Karpas-422 (cell line): ENCODE data around the gene EP400. TPM values are rescaled to one million over a fixed set of nuclear protein-coding genes. Genes with fewer than 3 reads are reported as not detected.

ENCODE experiments used
- DNase-seq: peaks from one replicate; pipeline ENCODE4 v3.0.0-alpha.2; 2015
- H2AFZ ChIP-seq: fragments of 200-600 bp; sonication (generic); 2 replicates; pipeline ENCODE4 v1.6.1; 2014; ENCODE audit warnings: antibody characterized with exemption, low read length, mixed read lengths
- H3K27ac ChIP-seq: fragments of 200-600 bp; sonication (generic); 2 replicates; pipeline ENCODE4 v1.5.1; 2014; ENCODE audit warnings: mild to moderate bottlenecking, low read length, moderate library complexity
- H3K27me3 ChIP-seq: fragments of 200-600 bp; sonication (generic); 2 replicates; pipeline ENCODE4 v1.6.1; 2014; ENCODE audit warnings: low read length, mixed read lengths
- H3K36me3 ChIP-seq: fragments of 200-600 bp; sonication (generic); 2 replicates; pipeline ENCODE4 v1.6.1; 2014; ENCODE audit warnings: low read length, mixed read lengths; ENCODE audit not compliant: insufficient read depth
- H3K4me1 ChIP-seq: fragments of 200-600 bp; sonication (generic); 2 replicates; pipeline ENCODE4 v1.6.1; 2014; ENCODE audit warnings: mild to moderate bottlenecking, low read length, mixed read lengths
- H3K4me2 ChIP-seq: fragments of 200-600 bp; sonication (generic); 2 replicates; pipeline ENCODE4 v1.6.1; 2014; ENCODE audit warnings: low read length, low read depth, mild to moderate bottlenecking; ENCODE audit not compliant: poor library complexity, severe bottlenecking
- H3K4me3 ChIP-seq: fragments of 200-600 bp; sonication (generic); 2 replicates; pipeline ENCODE4 v1.5.1; 2014; ENCODE audit warnings: mild to moderate bottlenecking, antibody characterized with exemption, low read length, mixed read lengths
- H3K79me2 ChIP-seq: fragments of 200-600 bp; sonication (generic); 2 replicates; pipeline ENCODE4 v1.6.1; 2014; ENCODE audit warnings: mild to moderate bottlenecking, low read length, mixed read lengths
- H3K9ac ChIP-seq: fragments of 200-600 bp; sonication (generic); 2 replicates; pipeline ENCODE4 v1.6.0; 2014; ENCODE audit warnings: low read length
- H3K9me2 ChIP-seq: fragments of 200-600 bp; sonication (generic), shearing (Covaris generic); replicated peaks from 2 replicates; pipeline ENCODE4 v1.6.0; 2014; ENCODE audit warnings: mild to moderate bottlenecking, low read length, moderate library complexity; ENCODE audit not compliant: insufficient read depth
- H3K9me3 ChIP-seq: fragments of 300-700, 200-600 bp; sonication (generic); 2 replicates; pipeline ENCODE4 v1.6.1; 2014; ENCODE audit warnings: low read length, mixed read lengths
- H4K20me1 ChIP-seq: fragments of 200-600 bp; sonication (generic); 2 replicates; pipeline ENCODE4 v1.6.1; 2014; ENCODE audit warnings: mild to moderate bottlenecking, antibody characterized with exemption, low read length, low read depth; ENCODE audit not compliant: insufficient read depth
- total RNA-seq: library from RNA; depleted of rRNA; stranded (reverse); fragments of >200 nt; shearing (Covaris generic); gene quantifications from 2 replicates; pipeline ENCODE4 v1.2.3, GENCODE V29; 2014; ENCODE audit warnings: low replicate concordance

The EP400 gene
- total RNA-seq, 1 experiment from 2014 or later, result 13.7 TPM

GRCh38 chr12:132004946-132005345 is 55.2 kb downstream of the EP400 start:
- H4K20me1 ChIP-seq, result no peaks in the 10 kb centered on the region
- H3K27me3 ChIP-seq, result no peaks in the 10 kb centered on the region
- no peaks in the 10 kb centered on the region for H3K4me1 ChIP-seq
- no peaks in the 10 kb centered on the region for H3K9me3 ChIP-seq
- H3K4me2 ChIP-seq, result no peak overlapping the region
- no peak overlapping the region for H3K9ac ChIP-seq
- H3K36me3 ChIP-seq, result peaks cover 9% of the 10 kb centered on the region; the same call in 1 of the 2 replicates
- no peak overlapping the region for H2AFZ ChIP-seq
- no peak overlapping the region for H3K27ac ChIP-seq
- peaks cover 3% of the 10 kb centered on the region; the same call in 1 of the 2 replicates for H3K79me2 ChIP-seq
- H3K9me2 ChIP-seq, result no peaks in the 10 kb centered on the region
- H3K4me3 ChIP-seq, result no peak overlapping the region
- no peak for DNase-seq

- Histone ChIP-seq H4K20me1 (no peaks in the 10 kb centered on the region), H3K79me2 (peaks cover 3% of the 10 kb centered on the region; the same call in 1 of the 2 replicates), H3K4me3 (no peak overlapping the region), H3K9me2 (no peaks in the 10 kb centered on the region), H3K36me3 (peaks cover 9% of the 10 kb centered on the region; the same call in 1 of the 2 replicates), H2AFZ (no peak overlapping the region), H3K4me2 (no peak overlapping the region), H3K9me3 (no peaks in the 10 kb centered on the region), H3K27me3 (no peaks in the 10 kb centered on the region), H3K4me1 (no peaks in the 10 kb centered on the region), H3K9ac (no peak overlapping the region), H3K27ac (no peak overlapping the region)
- no peak for DNase-seq
These were observed 56.4 kb downstream of the EP400 start for GRCh38 chr12:132006056-132006680.

GRCh38 chr12:132007041-132007440 is 57.3 kb downstream of the EP400 start:
- H3K36me3 ChIP-seq, result peaks cover 12% of the 10 kb centered on the region; the same call in 1 of the 2 replicates
- no peaks in the 10 kb centered on the region for H3K9me2 ChIP-seq
- H3K79me2 ChIP-seq, result peaks cover 3% of the 10 kb centered on the region; the same call in 1 of the 2 replicates
- H3K9ac ChIP-seq, result no peak overlapping the region
- no peak overlapping the region for H3K4me2 ChIP-seq
- H3K27ac ChIP-seq, result no peak overlapping the region
- DNase-seq, result no peak
- no peak overlapping the region for H2AFZ ChIP-seq
- H3K9me3 ChIP-seq, result no peaks in the 10 kb centered on the region
- H3K4me1 ChIP-seq, result no peaks in the 10 kb centered on the region
- no peaks in the 10 kb centered on the region for H4K20me1 ChIP-seq
- H3K27me3 ChIP-seq, result no peaks in the 10 kb centered on the region
- H3K4me3 ChIP-seq, result no peak overlapping the region

- Histone ChIP-seq H2AFZ (no peak overlapping the region), H3K9me2 (no peaks in the 10 kb centered on the region), H3K9me3 (no peaks in the 10 kb centered on the region), H3K4me1 (no peaks in the 10 kb centered on the region), H3K27ac (no peak overlapping the region), H3K27me3 (no peaks in the 10 kb centered on the region), H3K4me2 (no peak overlapping the region), H3K79me2 (no peaks in the 10 kb centered on the region), H3K9ac (no peak overlapping the region), H3K4me3 (no peak overlapping the region), H4K20me1 (no peaks in the 10 kb centered on the region), H3K36me3 (peaks cover 12% of the 10 kb centered on the region; the same call in 1 of the 2 replicates)
- DNase-seq, result no peak
These were observed 59.7 kb downstream of the EP400 start for GRCh38 chr12:132009336-132009859.

GRCh38 chr12:132012919-132013568 is 63.3 kb downstream of the EP400 start:
- H3K4me3 ChIP-seq, result no peak overlapping the region
- H4K20me1 ChIP-seq, result no peaks in the 10 kb centered on the region
- H3K36me3 ChIP-seq, result peaks cover 13% of the 10 kb centered on the region; the same call in 1 of the 2 replicates
- no peaks in the 10 kb centered on the region for H3K4me1 ChIP-seq
- no peaks in the 10 kb centered on the region for H3K9me3 ChIP-seq
- H2AFZ ChIP-seq, result no peak overlapping the region
- H3K27ac ChIP-seq, result no peak overlapping the region
- H3K27me3 ChIP-seq, result no peaks in the 10 kb centered on the region
- no peak overlapping the region for H3K4me2 ChIP-seq
- H3K9me2 ChIP-seq, result no peaks in the 10 kb centered on the region
- H3K9ac ChIP-seq, result no peak overlapping the region
- no peak for DNase-seq
- H3K79me2 ChIP-seq, result no peaks in the 10 kb centered on the region

GRCh38 chr12:132014092-132014914 is 64.6 kb downstream of the EP400 start:
- no peaks in the 10 kb centered on the region for H3K9me2 ChIP-seq
- no peak for DNase-seq
- no peaks in the 10 kb centered on the region for H3K27me3 ChIP-seq
- no peak overlapping the region for H3K27ac ChIP-seq
- no peaks in the 10 kb centered on the region for H3K4me1 ChIP-seq
- H3K9ac ChIP-seq, result no peak overlapping the region
- no peaks in the 10 kb centered on the region for H3K79me2 ChIP-seq
- no peak overlapping the region for H3K4me3 ChIP-seq
- H2AFZ ChIP-seq, result no peak overlapping the region
- H3K4me2 ChIP-seq, result no peak overlapping the region
- H3K36me3 ChIP-seq, result peaks cover 14% of the 10 kb centered on the region; the same call in 1 of the 2 replicates
- no peaks in the 10 kb centered on the region for H3K9me3 ChIP-seq
- no peaks in the 10 kb centered on the region for H4K20me1 ChIP-seq

GRCh38 chr12:132014915-132015280 is 65.2 kb downstream of the EP400 start:
- Histone ChIP-seq H3K9me2 (no peaks in the 10 kb centered on the region), H2AFZ (no peak overlapping the region), H3K27me3 (no peaks in the 10 kb centered on the region), H3K27ac (no peak overlapping the region), H3K9me3 (no peaks in the 10 kb centered on the region), H3K9ac (no peak overlapping the region), H3K4me3 (no peak overlapping the region), H4K20me1 (no peaks in the 10 kb centered on the region), H3K36me3 (peaks cover 14% of the 10 kb centered on the region; the same call in 1 of the 2 replicates), H3K4me2 (no peak overlapping the region), H3K4me1 (no peaks in the 10 kb centered on the region), H3K79me2 (no peaks in the 10 kb centered on the region)
- DNase-seq, result no peak
